HG03565 (cell line): ENCODE results near the gene B9D1.

Source experiments
- ATAC-seq: cut with Tn5 transposase; IDR thresholded peaks from one replicate; pipeline ENCODE4 v1.9.1; 2021; ENCODE audit warnings: mild to moderate bottlenecking, moderate library complexity; ENCODE audit not compliant: unreplicated experiment

B9D1 gene

GRCh38 chr17:19306160-19307111 lies 56.1 kb downstream of the B9D1 start:
- peak; percentile 88 for ATAC-seq

- ATAC-seq, result no peak
Observed at GRCh38 chr17:19305761-19306159, 56.8 kb downstream of the B9D1 start.

DNA sequence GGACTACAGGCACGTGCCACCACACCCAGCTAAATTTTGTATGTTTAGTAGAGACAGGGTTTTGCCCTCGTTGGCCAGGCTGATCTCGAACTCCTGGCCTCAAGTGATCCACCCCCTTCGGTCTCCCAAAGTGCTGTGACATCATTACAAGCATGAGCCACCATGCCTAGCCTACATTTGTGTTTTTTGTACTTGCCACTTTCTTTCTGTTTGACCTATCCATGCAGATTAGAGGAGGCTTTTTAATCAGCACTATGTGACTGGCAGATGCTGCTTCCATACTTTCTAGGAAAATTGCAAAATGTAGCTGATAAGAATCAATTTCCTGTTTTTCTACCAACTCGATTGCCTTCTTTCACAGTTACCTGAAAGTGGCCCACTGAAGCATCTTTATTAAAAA lies 57.3 kb downstream of the B9D1 start:
- ATAC-seq, result no peak

GRCh38 chr17:19304751-19305150 lies 57.8 kb downstream of the B9D1 start:
- ATAC-seq, result no peak

DNA sequence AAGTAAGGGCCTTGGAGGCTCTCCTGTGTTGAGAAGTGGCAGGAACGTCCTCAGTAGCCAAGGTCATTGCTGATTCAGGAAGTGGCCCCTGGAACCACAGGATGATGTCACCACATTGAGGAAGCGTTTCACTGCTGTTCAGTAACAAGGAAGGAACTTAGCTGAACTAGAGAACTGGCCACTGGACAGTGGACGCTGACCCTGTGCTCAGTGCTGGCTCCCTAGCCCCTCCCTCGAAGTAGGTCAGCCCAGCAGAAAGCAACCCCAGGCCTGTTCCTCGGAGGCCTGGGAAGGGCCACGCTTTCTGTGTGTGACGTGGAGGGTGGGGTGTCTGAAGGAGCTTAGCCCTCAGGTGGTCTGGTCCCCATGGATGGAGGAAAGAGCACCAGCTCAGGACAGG lies 58.3 kb downstream of the B9D1 start:
- ATAC-seq, result no peak

- no peak for ATAC-seq
Observed at GRCh38 chr17:19303367-19303776, 59.2 kb downstream of the B9D1 start.

GRCh38 chr17:19302791-19303331 lies 59.7 kb downstream of the B9D1 start:
- ATAC-seq, result no peak

DNA sequence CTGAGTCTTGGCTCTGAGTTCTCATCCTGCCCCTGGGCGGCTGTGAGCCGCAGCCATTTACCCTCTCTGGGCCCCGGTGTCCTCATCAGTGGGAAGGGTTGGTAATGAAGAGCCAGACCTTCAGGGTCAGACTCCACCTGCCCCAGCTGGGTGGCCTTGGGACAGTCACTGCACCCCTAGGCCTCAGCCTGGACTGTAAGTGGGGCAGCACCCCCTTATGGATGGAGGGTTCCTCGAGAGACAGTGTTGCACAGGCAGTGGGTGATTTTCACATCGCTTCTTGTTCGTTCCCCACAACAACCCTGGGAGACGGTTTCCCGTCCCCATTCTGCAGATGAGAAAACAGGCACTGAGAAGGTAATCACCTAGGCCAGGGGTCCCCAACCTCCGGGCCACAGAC lies 60.5 kb downstream of the B9D1 start:
- ATAC-seq, result no peak

- ATAC-seq, result no peak
Observed at GRCh38 chr17:19301274-19301951, 61.1 kb downstream of the B9D1 start.

DNA sequence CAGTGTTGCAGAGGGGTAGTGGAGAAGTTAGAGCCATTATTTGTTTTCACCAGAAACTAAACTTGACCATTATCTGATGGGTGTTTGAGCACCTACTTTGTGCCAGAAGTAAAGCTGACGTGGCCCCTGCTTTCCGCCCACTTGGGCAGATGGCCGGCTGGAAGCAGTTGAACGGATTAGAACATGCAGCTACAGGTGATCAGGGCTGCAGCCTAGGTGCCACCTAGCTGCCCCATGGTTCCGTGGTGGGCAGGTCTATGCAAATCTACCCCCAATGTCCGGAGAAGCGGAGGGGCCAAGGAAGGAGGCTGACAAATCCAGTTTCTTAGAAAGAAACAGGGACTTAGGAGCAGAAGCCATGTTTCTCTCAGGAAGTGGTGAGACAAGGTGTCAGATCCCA lies 62.7 kb downstream of the B9D1 start:
- ATAC-seq, result no peak

GRCh38 chr17:19299214-19299747 lies 63.2 kb downstream of the B9D1 start:
- ATAC-seq, result no peak

GRCh38 chr17:19298569-19299213 lies 63.8 kb downstream of the B9D1 start:
- no peak for ATAC-seq

- no peak for ATAC-seq
Observed at GRCh38 chr17:19296786-19297778, 65.4 kb downstream of the B9D1 start.

- ATAC-seq, result no peak
Observed at GRCh38 chr17:19295473-19296135, 66.9 kb downstream of the B9D1 start.

DNA sequence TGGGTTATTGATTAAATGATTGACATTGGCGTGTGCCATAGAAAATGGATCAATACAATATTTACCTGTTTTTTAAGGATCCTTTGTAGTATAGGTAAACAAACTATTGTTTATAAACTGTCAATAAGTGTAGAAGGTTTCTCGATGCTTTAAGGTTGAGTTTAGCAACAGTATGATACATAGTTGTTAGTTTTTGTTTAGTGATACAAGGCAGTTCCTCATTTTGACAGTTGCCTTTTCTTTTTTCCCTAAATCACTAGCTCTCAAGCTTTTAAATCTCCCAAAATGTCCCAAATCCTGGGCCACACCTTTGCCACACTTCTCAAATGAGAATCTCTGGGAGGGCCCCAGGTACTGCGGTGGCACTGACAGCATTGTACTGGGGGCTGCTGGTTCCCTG lies 68.1 kb downstream of the B9D1 start:
- ATAC-seq, result no peak
